ENCODE results near the gene NREP. TPM values are rescaled to one million over a fixed set of nuclear protein-coding genes. Genes with fewer than 3 reads are reported as not detected.

NREP gene
- total and polyA plus RNA-seq, 10 of the 15 experiments (the other 5 are each of a cell fraction or from before 2014, with no cell fraction given) = 20.6 to 117 (median 32.2) TPM

- Histone ChIP-seq H3K4me3 (no peak overlapping the region), H3K27me3 (replicated peaks in 1 of 2; ENCODE audit: control insufficient read depth in 2 of 2, insufficient read depth in 2 of 2, low read length in 1 of 2) (no peaks in the 10 kb centered on the region), H3K9ac (ENCODE audit: control insufficient read depth, insufficient read depth, low read length) (no peak overlapping the region), H4K20me1 (ENCODE audit: control insufficient read depth, insufficient read depth) (no peaks in the 10 kb centered on the region), H3K36me3 (ENCODE audit: control insufficient read depth in 2 of 2, insufficient read depth in 2 of 2, low read length in 1 of 2) (no peaks in the 10 kb centered on the region), H3K4me1 (ENCODE audit: control insufficient read depth, insufficient read depth, low read length) (no peaks in the 10 kb centered on the region), H3K4me2 (ENCODE audit: control insufficient read depth, insufficient read depth) (no peak overlapping the region), H3K9me3 (replicated peaks; ENCODE audit: control insufficient read depth, insufficient read depth, low read length) (no peaks in the 10 kb centered on the region; the same call in 2 of the 3 replicates), H2AFZ (ENCODE audit: control insufficient read depth, low read depth, low read length) (no peak overlapping the region), H3K27ac (ENCODE audit: control insufficient read depth, insufficient read depth) (no peak overlapping the region), H3K79me2 (ENCODE audit: control insufficient read depth, insufficient read depth, low read length) (no peaks in the 10 kb centered on the region)
- ChIA-PET POLR2A (no interaction called here), SMC1A (ENCODE audit: uncharacterized antibody, unreplicated experiment) (interaction anchor here (1.5 kb wide), 1 partner anchor 46 kb away, joined by 3 read pairs; no protein-coding TSS in a partner anchor), RAD21 (ENCODE audit: unreplicated experiment) (no interaction called here), CTCF (no interaction called here)
- TF ChIP-seq ZNF24 (IDR thresholded peaks at IDR 0.05) (no peak), NBN (IDR thresholded peaks at IDR 0.05) (no peak), E4F1 (IDR thresholded peaks at IDR 0.05; ENCODE audit: borderline replicate concordance, partially characterized antibody) (no peak), ZNF384 (IDR thresholded peaks at IDR 0.05; ENCODE audit: borderline replicate concordance, low read depth, low read length) (no peak), PML (IDR thresholded peaks at IDR 0.05; ENCODE audit: low read length) (no peak)
- FAIRE-seq (no peak), ATAC-seq (no peak), DNase-seq (ENCODE audit: low read depth, low spot score) (no peak)
- 50% methylated on average over 3 of the region's 3 CpGs for WGBS (ENCODE audit: insufficient coverage, insufficient replicate concordance, low lambda C conversion rate, missing lambda C conversion rate)
- BruUV-seq (replicated peaks) = no TSS peak
- intact Hi-C loops (cut with micrococcal nuclease; ENCODE audit: unreplicated experiment) (no loop called here), in situ Hi-C loops (cut with MboI) (no loop called here)
These were observed 43.4 kb upstream of the NREP start for GRCh38 chr5:111800351-111800750.

GRCh38 chr5:111795142-111795541 lies 38.1 kb upstream of the NREP start:
- WGBS (ENCODE audit: insufficient coverage, insufficient replicate concordance, low lambda C conversion rate, missing lambda C conversion rate) = 33% methylated on average over 1 of the region's 1 CpG
- TF ChIP-seq SUPT20H (IDR thresholded peaks at IDR 0.05; ENCODE audit: borderline replicate concordance, control insufficient read depth, low read depth, low read length) (no peak), RB1 (IDR thresholded peaks at IDR 0.05; ENCODE audit: borderline replicate concordance) (no peak), SREBF1 (IDR thresholded peaks at IDR 0.05; ENCODE audit: low read length) (no peak), NKRF (conservative IDR thresholded peaks at IDR 0.05) (no peak), RUNX3 (IDR thresholded peaks at IDR 0.05; ENCODE audit: low read length) (no peak), RAD21 (IDR thresholded peaks at IDR 0.05; ENCODE audit: insufficient read depth, low read depth, low read length) (no peak), HSF1 (IDR thresholded peaks at IDR 0.05; ENCODE audit: low read depth, low read length) (no peak), CHD4 (IDR thresholded peaks at IDR 0.05) (no peak)

More at GRCh38 chr5:111795142-111795541, 38.1 kb upstream of the NREP start:
- ChIA-PET SMC1A (ENCODE audit: uncharacterized antibody, unreplicated experiment) (interaction anchor here (1.4 to 2.1 kb wide), 4 partner anchors 10 to 41 kb away, joined by 4 to 6 read pairs (median 4); no protein-coding TSS in a partner anchor), RAD21 (ENCODE audit: unreplicated experiment) (interaction anchor here (1.0 kb wide), 1 partner anchor 182 kb away, joined by 4 read pairs; no protein-coding TSS in a partner anchor), CTCF (no interaction called here), POLR2A (no interaction called here)
- H3K79me2 ChIP-seq (ENCODE audit: control insufficient read depth, insufficient read depth, low read length) = no peaks in the 10 kb centered on the region
- H3K36me3 ChIP-seq (ENCODE audit: control insufficient read depth in 2 of 2, insufficient read depth in 2 of 2, low read length in 1 of 2) = no peaks in the 10 kb centered on the region
- no peak overlapping the region for H2AFZ ChIP-seq (ENCODE audit: control insufficient read depth, low read depth, low read length)
- in situ Hi-C loops (cut with MboI) (no loop called here), intact Hi-C loops (cut with micrococcal nuclease; ENCODE audit: unreplicated experiment) (no loop called here)
- H4K20me1 ChIP-seq (ENCODE audit: control insufficient read depth, insufficient read depth) = no peaks in the 10 kb centered on the region
- H3K9ac ChIP-seq (ENCODE audit: control insufficient read depth, insufficient read depth, low read length) = no peak overlapping the region
- H3K27ac ChIP-seq (ENCODE audit: control insufficient read depth, insufficient read depth) = no peak overlapping the region
- DNase-seq (ENCODE audit: low read depth, low spot score) (no peak), FAIRE-seq (no peak), ATAC-seq (no peak)
- no TSS peak for BruUV-seq (replicated peaks)
- H3K4me1 ChIP-seq (ENCODE audit: control insufficient read depth, insufficient read depth, low read length) = no peaks in the 10 kb centered on the region
- H3K4me3 ChIP-seq = no peak overlapping the region
- no peaks in the 10 kb centered on the region; the same call in 2 of the 3 replicates for H3K9me3 ChIP-seq (replicated peaks; ENCODE audit: control insufficient read depth, insufficient read depth, low read length)
- H3K27me3 ChIP-seq (replicated peaks in 1 of 2; ENCODE audit: control insufficient read depth in 2 of 2, insufficient read depth in 2 of 2, low read length in 1 of 2) = no peaks in the 10 kb centered on the region
- no peak overlapping the region for H3K4me2 ChIP-seq (ENCODE audit: control insufficient read depth, insufficient read depth)

Measured in GM12878 (cell line).